ENCODE data around the gene CPO. TPM values are rescaled to one million over a fixed set of nuclear protein-coding genes. Genes with fewer than 3 reads are reported as not detected.
A peak's percentile ranks its signal among the peaks of the same experiment; 100 is the strongest.

CPO gene
- not detected for polyA plus RNA-seq (2012; ENCODE audit: missing spikeins)

GRCh38 chr2:206939340-206939739, at the start of gene CPO:
Gene CPO, plus strand, starts transcription at chr2:206939518. Its CDS starts 82 bp downstream, at chr2:206939600.
- FAIRE-seq, result no peak
- no peak for TF ChIP-seq TAF1 (IDR thresholded peaks at IDR 0.05; ENCODE audit: borderline replicate concordance, low read depth, low read length)
- no peak for TF ChIP-seq POLR2AphosphoS5 (IDR thresholded peaks at IDR 0.05; ENCODE audit: low read depth, low read length)
- TF ChIP-seq POLR2A (IDR thresholded peaks at IDR 0.05; ENCODE audit: low read depth, low read length), result no peak
- DNase-seq (ENCODE audit: insufficient read length), result no peak

- no peak for DNase-seq (ENCODE audit: insufficient read length)
- no peak for FAIRE-seq
These were observed 49.1 kb upstream of the CPO start for GRCh38 chr2:206890179-206890578.

GRCh38 chr2:206890926-206891325, 48.4 kb upstream of the CPO start:
- no peak for TF ChIP-seq POLR2AphosphoS5 (IDR thresholded peaks at IDR 0.05; ENCODE audit: low read depth, low read length)
- TF ChIP-seq POLR2A (IDR thresholded peaks at IDR 0.05; ENCODE audit: low read depth, low read length), result no peak
- TF ChIP-seq TAF1 (IDR thresholded peaks at IDR 0.05; ENCODE audit: borderline replicate concordance, low read depth, low read length), result no peak
- no peak for DNase-seq (ENCODE audit: insufficient read length)
- no peak for FAIRE-seq

More at GRCh38 chr2:206890179-206890578, 49.1 kb upstream of the CPO start:
- TF ChIP-seq POLR2AphosphoS5 (IDR thresholded peaks at IDR 0.05; ENCODE audit: low read depth, low read length) (no peak), POLR2A (IDR thresholded peaks at IDR 0.05; ENCODE audit: low read depth, low read length) (no peak), TAF1 (IDR thresholded peaks at IDR 0.05; ENCODE audit: borderline replicate concordance, low read depth, low read length) (no peak)

GRCh38 chr2:206915121-206915520, 24.2 kb upstream of the CPO start:
- FAIRE-seq (peak; percentile 57), DNase-seq (ENCODE audit: insufficient read length) (no peak)
- no peak for TF ChIP-seq POLR2AphosphoS5 (IDR thresholded peaks at IDR 0.05; ENCODE audit: low read depth, low read length)

GRCh38 chr2:206918263-206918662, 21.1 kb upstream of the CPO start:
- no peak for TF ChIP-seq TAF1 (IDR thresholded peaks at IDR 0.05; ENCODE audit: borderline replicate concordance, low read depth, low read length)
- TF ChIP-seq POLR2A (IDR thresholded peaks at IDR 0.05; ENCODE audit: low read depth, low read length), result no peak
- no peak for TF ChIP-seq POLR2AphosphoS5 (IDR thresholded peaks at IDR 0.05; ENCODE audit: low read depth, low read length)
- FAIRE-seq, result no peak
- DNase-seq (ENCODE audit: insufficient read length), result no peak

- DNase-seq (ENCODE audit: insufficient read length) (no peak), FAIRE-seq (no peak)
- TF ChIP-seq TAF1 (IDR thresholded peaks at IDR 0.05; ENCODE audit: borderline replicate concordance, low read depth, low read length), result no peak
- TF ChIP-seq POLR2A (IDR thresholded peaks at IDR 0.05; ENCODE audit: low read depth, low read length), result no peak
- no peak for TF ChIP-seq POLR2AphosphoS5 (IDR thresholded peaks at IDR 0.05; ENCODE audit: low read depth, low read length)
These were observed 19.0 kb upstream of the CPO start for GRCh38 chr2:206920310-206920709.

GRCh38 chr2:206920951-206921350, 18.4 kb upstream of the CPO start:
- FAIRE-seq (no peak), DNase-seq (ENCODE audit: insufficient read length) (no peak)
- TF ChIP-seq POLR2A (IDR thresholded peaks at IDR 0.05; ENCODE audit: low read depth, low read length), result no peak
- no peak for TF ChIP-seq TAF1 (IDR thresholded peaks at IDR 0.05; ENCODE audit: borderline replicate concordance, low read depth, low read length)
- no peak for TF ChIP-seq POLR2AphosphoS5 (IDR thresholded peaks at IDR 0.05; ENCODE audit: low read depth, low read length)

- DNase-seq (ENCODE audit: insufficient read length) (no peak), FAIRE-seq (no peak)
- TF ChIP-seq TAF1 (IDR thresholded peaks at IDR 0.05; ENCODE audit: borderline replicate concordance, low read depth, low read length) (no peak), POLR2A (IDR thresholded peaks at IDR 0.05; ENCODE audit: low read depth, low read length) (no peak), POLR2AphosphoS5 (IDR thresholded peaks at IDR 0.05; ENCODE audit: low read depth, low read length) (no peak)
These were observed 17.8 kb upstream of the CPO start for GRCh38 chr2:206921529-206921928.

GRCh38 chr2:206935991-206936842, 3.1 kb upstream of the CPO start:
- TF ChIP-seq POLR2AphosphoS5 (IDR thresholded peaks at IDR 0.05; ENCODE audit: low read depth, low read length), result no peak
- TF ChIP-seq POLR2A (IDR thresholded peaks at IDR 0.05; ENCODE audit: low read depth, low read length), result no peak
- no peak for TF ChIP-seq TAF1 (IDR thresholded peaks at IDR 0.05; ENCODE audit: borderline replicate concordance, low read depth, low read length)
- no peak for FAIRE-seq
- no peak for DNase-seq (ENCODE audit: insufficient read length)

GRCh38 chr2:206936843-206937230, 2.5 kb upstream of the CPO start:
- no peak for TF ChIP-seq POLR2AphosphoS5 (IDR thresholded peaks at IDR 0.05; ENCODE audit: low read depth, low read length)
- TF ChIP-seq POLR2A (IDR thresholded peaks at IDR 0.05; ENCODE audit: low read depth, low read length), result no peak
- no peak for TF ChIP-seq TAF1 (IDR thresholded peaks at IDR 0.05; ENCODE audit: borderline replicate concordance, low read depth, low read length)
- DNase-seq (ENCODE audit: insufficient read length), result no peak
- FAIRE-seq, result no peak

GRCh38 chr2:206937555-206937954, 1.8 kb upstream of the CPO start:
- FAIRE-seq (peak; percentile 51), DNase-seq (ENCODE audit: insufficient read length) (no peak)
- TF ChIP-seq POLR2AphosphoS5 (IDR thresholded peaks at IDR 0.05; ENCODE audit: low read depth, low read length), result no peak
- TF ChIP-seq POLR2A (IDR thresholded peaks at IDR 0.05; ENCODE audit: low read depth, low read length), result no peak
- TF ChIP-seq TAF1 (IDR thresholded peaks at IDR 0.05; ENCODE audit: borderline replicate concordance, low read depth, low read length), result no peak

- TF ChIP-seq POLR2A (IDR thresholded peaks at IDR 0.05; ENCODE audit: low read depth, low read length) (no peak), POLR2AphosphoS5 (IDR thresholded peaks at IDR 0.05; ENCODE audit: low read depth, low read length) (no peak), TAF1 (IDR thresholded peaks at IDR 0.05; ENCODE audit: borderline replicate concordance, low read depth, low read length) (no peak)
- FAIRE-seq, result no peak
These were observed 1.2 kb downstream of the CPO start for GRCh38 chr2:206940546-206940945.

More at GRCh38 chr2:206940546-206940945, 1.2 kb downstream of the CPO start:
- no peak for DNase-seq (ENCODE audit: insufficient read length)
